Measurements from ENCODE around the gene CDKN2D. TPM values are rescaled to one million over a fixed set of nuclear protein-coding genes. Genes with fewer than 3 reads are reported as not detected.

The CDKN2D gene
- total and polyA plus RNA-seq, 2 of the 8 experiments (the other 6 are each of a cell fraction or from before 2014, with no cell fraction given): 3.0 to 4.0 TPM

GRCh38 chr19:10602330-10603083 lies 33.7 kb upstream of the CDKN2D start (continued):
- TF ChIP-seq MAX (IDR thresholded peaks at IDR 0.05) (no peak), GABPA (IDR thresholded peaks at IDR 0.05; ENCODE audit: borderline replicate concordance, insufficient read depth, low read length) (no peak), RXRA (IDR thresholded peaks at IDR 0.05; ENCODE audit: insufficient read depth, low read depth, low read length) (no peak), YY1 (IDR thresholded peaks at IDR 0.05; ENCODE audit: low read depth, low read length) (0 out of 2 replicates have a peak, but pooled peaks have one; percentile 19), TAF7 (optimal IDR thresholded peaks at IDR 0.05; ENCODE audit: borderline replicate concordance, low read depth, low read length) (no peak), ATF2 (IDR thresholded peaks at IDR 0.05; ENCODE audit: low read length) (no peak), GTF2F1 (IDR thresholded peaks at IDR 0.05; ENCODE audit: borderline replicate concordance, low read depth, low read length) (no peak), EGR1 (IDR thresholded peaks at IDR 0.05; ENCODE audit: borderline replicate concordance, low read depth, low read length) (no peak), SP2 (IDR thresholded peaks at IDR 0.05; ENCODE audit: low read length) (no peak), KDM1A (IDR thresholded peaks at IDR 0.05; ENCODE audit: borderline replicate concordance, low read length) (peak; percentile 67), POLR2A (IDR thresholded peaks at IDR 0.05; ENCODE audit: control extremely low read depth in 1 of 2, low read depth in 2 of 2, low read length in 2 of 2) (peak in 1 of 2 experiments; percentile 59; a peak in 2 of 3 replicates), KDM4A (IDR thresholded peaks at IDR 0.05; ENCODE audit: low read depth, low read length, severe bottlenecking) (peak; percentile 70)

Data from H1 (cell line).